ENCODE data around the gene PTGDR2.

PTGDR2 gene

GRCh38 chr11:60809691-60810090, 46.1 kb downstream of the PTGDR2 start:
- no peak for DNase-seq (ENCODE audit: low read depth)

DNA sequence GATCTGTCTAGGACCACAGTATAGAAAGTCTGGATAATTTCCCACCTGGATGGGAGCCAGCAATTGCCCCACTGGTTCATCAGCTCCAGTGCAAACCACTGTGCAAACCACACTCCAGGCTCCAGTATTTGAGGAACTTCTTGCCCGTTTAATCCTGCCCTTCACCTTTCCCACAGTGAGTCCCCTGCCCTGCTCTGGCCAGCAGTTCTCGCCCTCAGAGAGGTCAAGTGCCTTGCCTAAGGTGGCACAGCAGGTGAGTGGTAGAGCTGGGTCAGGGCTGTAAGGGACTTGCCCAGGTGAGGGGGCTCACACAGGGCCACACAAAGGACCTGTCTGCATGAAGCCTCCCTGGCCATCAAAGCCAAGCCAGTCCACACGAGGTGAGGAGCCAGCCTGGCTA, 46.5 kb downstream of the PTGDR2 start:
- DNase-seq (ENCODE audit: low read depth): no peak

GRCh38 chr11:60803273-60803936, 52.3 kb downstream of the PTGDR2 start:
- no peak for DNase-seq (ENCODE audit: low read depth)

DNA sequence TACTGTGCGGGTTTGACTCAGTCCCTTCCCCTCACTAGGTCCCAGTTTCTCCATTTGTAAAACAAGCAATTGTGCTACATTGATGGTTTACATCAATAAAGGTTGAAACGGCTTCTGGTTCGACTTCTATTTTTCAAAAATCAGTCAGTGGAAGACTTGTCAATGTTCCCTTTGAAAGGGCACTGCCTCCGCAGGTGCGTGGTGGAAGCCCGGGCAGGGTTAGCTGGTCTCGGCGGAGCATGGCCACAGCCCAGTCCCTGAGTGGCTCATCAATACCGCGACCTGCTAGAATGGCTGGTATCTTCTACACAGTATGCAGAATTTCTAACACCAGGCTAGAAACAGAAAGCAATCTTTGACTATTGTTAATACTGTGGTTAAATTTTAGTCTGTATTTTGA, 54.6 kb downstream of the PTGDR2 start:
- no peak for DNase-seq (ENCODE audit: low read depth)
